ENCODE data around the gene CDH11. TPM values are rescaled to one million over a fixed set of nuclear protein-coding genes. Genes with fewer than 3 reads are reported as not detected.

CDH11 gene
- total RNA-seq, 2 donors from 2014 or later = not detected

DNA sequence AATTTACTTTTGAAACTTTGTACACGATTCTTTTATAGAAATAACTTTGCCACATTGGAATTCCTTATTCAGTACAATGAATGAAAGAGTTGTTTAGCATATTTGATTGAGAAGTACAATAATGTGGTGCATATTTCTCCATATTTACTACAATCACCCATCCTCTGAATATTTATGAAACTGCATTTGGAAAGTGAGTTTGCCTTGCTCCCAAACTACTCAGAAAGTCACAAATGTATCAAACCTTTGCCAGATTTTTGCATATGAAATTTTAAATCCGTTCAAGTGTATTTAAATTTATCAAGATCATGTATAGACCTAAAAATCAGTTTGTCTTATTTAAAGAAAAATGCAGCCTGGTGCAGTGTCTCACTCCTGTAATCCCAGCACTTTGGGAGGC lies 148.7 kb downstream of the CDH11 start:
- ATAC-seq (replicated peaks in 1 of 2) (no peak), DNase-seq (no peak)
- H3K4me1 Mint-ChIP-seq (ENCODE audit: low read depth) = no peaks in the 10 kb centered on the region
- no peaks in the 10 kb centered on the region for H3K27me3 Mint-ChIP-seq (ENCODE audit: low read depth)
- H3K27ac Mint-ChIP-seq = no peak overlapping the region
- H3K36me3 Mint-ChIP-seq (ENCODE audit: insufficient read depth in 2 of 2) = peaks cover 0 to 3% of the 10 kb centered on the region in 2 donors
- no peak overlapping the region for H3K4me3 Mint-ChIP-seq
- H3K9me3 Mint-ChIP-seq = peaks cover 8 to 13% of the 10 kb centered on the region in 2 donors

DNA sequence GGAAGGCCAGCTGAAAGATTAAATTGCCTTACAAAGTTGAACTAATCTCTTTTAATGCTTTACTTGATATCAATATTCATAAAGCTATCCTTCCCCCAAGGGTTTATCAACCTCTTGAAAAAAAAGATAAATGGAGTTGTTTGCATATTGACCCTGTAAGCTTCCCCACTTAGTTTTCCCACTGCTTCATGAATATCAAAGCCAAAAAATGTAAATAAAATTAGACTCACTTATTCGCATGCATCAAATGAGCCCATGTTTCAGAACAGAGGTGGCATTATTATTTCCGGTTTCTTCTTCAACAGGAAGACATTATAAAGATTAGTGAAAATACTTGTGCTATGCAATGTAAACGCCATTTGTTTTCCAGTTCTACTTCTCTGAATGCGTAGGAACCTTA lies 150.7 kb downstream of the CDH11 start:
- Mint-ChIP-seq H3K4me3 (no peak overlapping the region), H3K36me3 (ENCODE audit: insufficient read depth in 2 of 2) (peaks cover 0 to 3% of the 10 kb centered on the region in 2 donors), H3K27me3 (ENCODE audit: low read depth) (no peaks in the 10 kb centered on the region), H3K9me3 (peaks cover 7 to 11% of the 10 kb centered on the region in 2 donors), H3K27ac (no peak overlapping the region), H3K4me1 (ENCODE audit: low read depth) (no peaks in the 10 kb centered on the region)
- ATAC-seq (replicated peaks in 1 of 2) = no peak
- no peak for DNase-seq

DNA sequence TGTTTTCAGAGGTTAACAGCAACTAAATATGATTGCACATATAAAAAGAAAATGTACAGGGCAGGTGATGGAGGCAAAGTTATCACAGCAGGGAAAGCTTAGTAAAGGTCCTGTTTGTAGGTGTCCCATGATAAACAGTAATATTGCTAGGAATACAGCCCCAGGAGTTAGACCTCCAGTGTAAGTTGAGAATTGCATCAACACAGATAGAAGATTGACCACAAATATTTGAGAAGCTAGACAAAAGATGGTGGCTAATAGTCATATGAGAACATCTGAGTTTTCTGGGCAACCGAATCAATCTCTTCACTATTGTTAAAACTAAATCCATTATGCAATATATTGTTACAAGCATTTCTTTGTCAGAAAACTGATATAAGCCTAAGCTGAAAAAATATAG lies 152.6 kb downstream of the CDH11 start:
- peaks cover 1 to 3% of the 10 kb centered on the region in 2 donors for H3K9me3 Mint-ChIP-seq
- ATAC-seq (replicated peaks in 1 of 2) (no peak), DNase-seq (no peak)
- H3K27me3 Mint-ChIP-seq (ENCODE audit: low read depth) = no peaks in the 10 kb centered on the region
- H3K4me3 Mint-ChIP-seq = no peak overlapping the region
- no peaks in the 10 kb centered on the region for H3K36me3 Mint-ChIP-seq (ENCODE audit: insufficient read depth in 2 of 2)
- no peaks in the 10 kb centered on the region for H3K4me1 Mint-ChIP-seq (ENCODE audit: low read depth)
- no peak overlapping the region for H3K27ac Mint-ChIP-seq

DNA sequence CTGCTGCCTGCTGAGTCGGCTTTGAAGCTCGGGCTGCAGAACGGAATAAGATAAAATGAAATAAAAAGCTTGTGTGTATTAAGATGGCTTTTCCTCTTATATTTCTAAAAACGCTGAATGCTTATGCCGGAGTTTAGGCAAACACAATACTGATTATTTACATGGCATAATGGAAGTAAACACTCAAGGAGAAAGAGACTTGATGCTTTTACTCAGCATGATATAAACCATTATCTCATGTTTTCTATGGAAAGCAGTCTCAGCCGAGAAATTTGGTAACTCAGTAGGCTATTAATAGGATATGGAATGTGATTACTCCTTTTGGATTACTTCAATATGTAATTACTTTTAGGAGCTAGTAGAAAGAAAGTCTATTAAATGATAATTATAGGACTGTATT lies 153.3 kb downstream of the CDH11 start:
- Mint-ChIP-seq H3K36me3 (ENCODE audit: insufficient read depth in 2 of 2) (no peaks in the 10 kb centered on the region), H3K27me3 (ENCODE audit: low read depth) (no peaks in the 10 kb centered on the region), H3K4me1 (ENCODE audit: low read depth) (no peaks in the 10 kb centered on the region), H3K4me3 (no peak overlapping the region), H3K27ac (no peak overlapping the region), H3K9me3 (peaks cover 1 to 3% of the 10 kb centered on the region in 2 donors)
- ATAC-seq (replicated peaks in 1 of 2) (no peak), DNase-seq (no peak)

DNA sequence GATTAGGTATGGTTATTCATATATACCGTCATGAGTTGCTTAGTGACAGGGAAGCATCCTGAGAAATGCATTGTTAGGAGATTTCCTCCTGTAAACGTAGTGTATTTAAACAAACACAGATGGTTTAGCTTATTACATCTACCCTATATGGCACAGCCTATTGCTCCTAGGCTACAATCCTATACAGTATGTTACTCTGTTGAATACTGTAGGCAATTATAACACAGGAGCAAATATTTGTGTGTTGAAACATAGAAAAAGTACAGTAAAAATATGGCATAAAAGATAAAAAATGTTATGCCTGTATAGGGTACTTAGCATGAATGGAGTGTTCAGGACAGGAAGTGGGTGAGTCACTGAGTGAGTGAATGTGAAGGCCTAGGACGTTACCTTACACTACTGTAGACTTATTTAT lies 157.7 kb downstream of the CDH11 start:
- peaks cover 10 to 13% of the 10 kb centered on the region in 2 donors for H3K9me3 Mint-ChIP-seq
- no peak overlapping the region for H3K27ac Mint-ChIP-seq
- DNase-seq (no peak), ATAC-seq (replicated peaks in 1 of 2) (no peak)
- H3K27me3 Mint-ChIP-seq (ENCODE audit: low read depth) = no peaks in the 10 kb centered on the region
- H3K4me1 Mint-ChIP-seq (ENCODE audit: low read depth) = no peaks in the 10 kb centered on the region
- H3K4me3 Mint-ChIP-seq = no peak overlapping the region
- H3K36me3 Mint-ChIP-seq (ENCODE audit: insufficient read depth in 2 of 2) = no peaks in the 10 kb centered on the region

DNA sequence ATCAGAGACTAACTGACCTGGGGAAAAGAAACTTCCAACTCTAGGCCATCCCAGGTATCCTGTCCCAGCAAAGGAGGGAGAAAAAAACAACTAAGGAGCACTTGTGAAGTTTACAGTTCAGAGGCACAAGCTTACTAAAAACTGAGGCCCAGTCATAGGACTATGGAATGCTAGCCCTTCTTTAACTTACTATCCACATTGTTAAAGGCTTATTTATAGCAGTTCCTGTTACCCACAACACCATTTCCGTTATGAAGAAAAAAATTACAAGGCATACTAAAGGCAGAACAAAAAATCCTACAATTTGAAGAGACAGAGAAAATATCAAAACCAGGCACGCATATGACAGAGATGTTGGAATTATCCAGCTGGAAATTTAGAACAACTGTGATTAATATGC lies 159.1 kb downstream of the CDH11 start:
- Mint-ChIP-seq H3K4me1 (ENCODE audit: low read depth) (no peaks in the 10 kb centered on the region), H3K36me3 (ENCODE audit: insufficient read depth in 2 of 2) (no peaks in the 10 kb centered on the region), H3K9me3 (peaks cover 12 to 15% of the 10 kb centered on the region in 2 donors), H3K27me3 (ENCODE audit: low read depth) (no peaks in the 10 kb centered on the region), H3K4me3 (no peak overlapping the region), H3K27ac (no peak overlapping the region)
- DNase-seq (no peak), ATAC-seq (replicated peaks in 1 of 2) (no peak)

DNA sequence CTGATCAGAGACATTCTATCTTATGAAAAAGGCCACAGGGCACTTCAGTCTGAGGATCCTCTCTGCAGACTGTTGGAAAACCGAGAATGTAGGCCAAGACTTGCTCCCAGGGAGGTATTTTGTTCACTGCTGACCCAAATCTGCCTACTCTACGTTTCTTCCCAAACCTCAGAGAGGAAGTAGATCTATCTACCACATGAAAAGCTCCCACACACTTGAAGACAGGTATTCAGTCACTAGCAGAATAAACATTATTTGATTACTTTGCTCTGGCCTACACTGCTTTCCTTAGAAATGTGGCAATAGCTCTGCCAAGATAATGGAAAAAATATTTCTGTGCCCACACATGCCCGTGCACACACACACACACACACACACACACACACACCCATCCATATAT lies 164.6 kb downstream of the CDH11 start:
- Mint-ChIP-seq H3K4me1 (ENCODE audit: low read depth) (no peaks in the 10 kb centered on the region), H3K27ac (no peak overlapping the region), H3K36me3 (ENCODE audit: insufficient read depth in 2 of 2) (no peaks in the 10 kb centered on the region), H3K9me3 (peaks cover 9 to 10% of the 10 kb centered on the region in 2 donors), H3K27me3 (ENCODE audit: low read depth) (no peaks in the 10 kb centered on the region), H3K4me3 (no peak overlapping the region)
- ATAC-seq (replicated peaks in 1 of 2) (no peak), DNase-seq (no peak)

DNA sequence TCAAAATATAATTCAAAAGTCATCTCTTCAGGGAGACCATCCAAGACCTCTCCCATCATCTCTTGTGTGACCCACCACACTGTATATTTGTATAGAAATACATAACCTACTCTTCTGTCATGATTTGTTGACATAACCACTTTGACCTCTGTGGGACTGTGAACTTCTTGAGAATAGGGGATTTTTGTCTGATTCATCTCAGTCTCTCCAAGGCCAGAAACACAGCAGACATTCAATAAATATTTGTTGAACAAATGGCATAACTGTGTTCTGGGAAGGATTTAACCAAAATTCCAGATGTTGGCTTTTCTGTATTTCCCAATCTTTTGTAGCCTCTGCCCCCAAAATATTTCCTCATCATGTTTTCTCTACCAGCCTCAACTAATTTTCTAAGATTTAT lies 169.7 kb downstream of the CDH11 start:
- no peak overlapping the region for H3K27ac Mint-ChIP-seq
- H3K4me1 Mint-ChIP-seq (ENCODE audit: low read depth) = no peaks in the 10 kb centered on the region
- H3K36me3 Mint-ChIP-seq (ENCODE audit: insufficient read depth in 2 of 2) = peaks cover 0 to 4% of the 10 kb centered on the region in 2 donors
- no peaks in the 10 kb centered on the region for H3K27me3 Mint-ChIP-seq (ENCODE audit: low read depth)
- H3K9me3 Mint-ChIP-seq = peaks cover 8 to 11% of the 10 kb centered on the region in 2 donors
- DNase-seq = no peak
- ATAC-seq (replicated peaks in 1 of 2) = no peak
- H3K4me3 Mint-ChIP-seq = no peak overlapping the region

DNA sequence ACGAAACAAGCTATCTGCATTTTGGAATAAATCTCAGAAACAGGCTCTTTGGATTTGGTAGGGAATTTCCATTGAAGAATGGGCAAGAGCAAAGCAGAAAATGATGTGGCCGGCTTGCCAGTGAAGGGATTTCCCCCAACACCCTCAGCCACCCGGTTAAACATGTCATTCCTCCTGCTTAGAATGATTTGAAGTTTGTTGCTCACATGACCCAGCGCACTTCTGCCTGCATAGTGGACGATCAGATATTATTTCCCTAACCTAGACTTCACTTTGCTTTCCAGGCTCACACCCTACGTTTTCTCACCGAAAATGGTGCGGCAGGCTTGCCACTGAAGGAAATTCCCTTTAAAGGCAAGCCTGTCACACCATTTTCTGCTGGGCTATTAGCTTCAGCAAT lies 170.7 kb downstream of the CDH11 start:
- Mint-ChIP-seq H3K9me3 (peaks cover 8 to 11% of the 10 kb centered on the region in 2 donors), H3K27me3 (ENCODE audit: low read depth) (no peaks in the 10 kb centered on the region), H3K27ac (no peak overlapping the region), H3K4me3 (no peak overlapping the region), H3K36me3 (ENCODE audit: insufficient read depth in 2 of 2) (peaks cover 0 to 4% of the 10 kb centered on the region in 2 donors), H3K4me1 (ENCODE audit: low read depth) (no peaks in the 10 kb centered on the region)
- ATAC-seq (replicated peaks in 1 of 2) (no peak), DNase-seq (no peak)

DNA sequence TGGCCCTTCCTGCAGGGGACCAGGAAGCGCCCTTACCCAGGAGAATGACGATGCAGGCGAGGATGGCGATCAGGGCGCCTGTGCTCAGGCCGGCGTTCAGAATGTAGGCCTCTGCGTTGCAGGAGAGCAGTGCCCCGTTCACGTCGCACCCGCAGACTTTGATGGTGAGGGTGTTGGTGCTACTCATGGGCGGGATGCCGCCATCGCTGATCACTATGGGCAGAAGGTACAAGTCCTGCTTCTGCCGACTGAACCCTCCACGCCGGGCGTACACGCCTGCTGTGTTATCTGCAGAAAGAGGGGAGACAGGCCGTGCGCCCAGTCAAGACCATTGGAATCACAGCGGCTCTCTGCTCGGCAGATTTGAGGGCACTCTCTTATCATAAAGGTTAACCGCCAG lies 171.1 kb downstream of the CDH11 start:
- ATAC-seq (replicated peaks in 1 of 2) (no peak), DNase-seq (no peak)
- H3K4me3 Mint-ChIP-seq = no peak overlapping the region
- peaks cover 0 to 4% of the 10 kb centered on the region in 2 donors for H3K36me3 Mint-ChIP-seq (ENCODE audit: insufficient read depth in 2 of 2)
- H3K9me3 Mint-ChIP-seq = peaks cover 8 to 13% of the 10 kb centered on the region in 2 donors
- H3K27me3 Mint-ChIP-seq (ENCODE audit: low read depth) = no peaks in the 10 kb centered on the region
- H3K27ac Mint-ChIP-seq = no peak overlapping the region
- no peaks in the 10 kb centered on the region for H3K4me1 Mint-ChIP-seq (ENCODE audit: low read depth)

DNA sequence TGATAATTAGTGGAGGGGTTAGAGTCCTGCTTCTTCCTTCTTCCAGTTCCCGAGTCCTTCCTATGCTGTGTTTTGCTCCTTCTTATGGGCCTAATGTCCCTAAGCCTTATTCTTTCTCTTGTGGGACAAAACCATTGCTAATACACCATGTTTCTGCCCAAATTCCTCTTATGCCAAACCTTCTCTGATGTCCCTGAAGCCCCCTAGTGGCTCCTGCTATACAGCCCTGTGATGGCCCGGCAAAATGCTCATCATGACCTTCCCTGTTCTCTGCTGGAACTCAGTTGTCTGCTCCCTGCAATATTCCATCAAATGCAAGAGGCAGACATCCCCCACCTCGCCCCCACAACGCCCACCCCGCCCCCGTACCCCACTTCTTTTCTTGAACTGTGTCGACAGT lies 171.6 kb downstream of the CDH11 start:
- Mint-ChIP-seq H3K36me3 (ENCODE audit: insufficient read depth in 2 of 2) (peaks cover 0 to 4% of the 10 kb centered on the region in 2 donors), H3K27me3 (ENCODE audit: low read depth) (no peaks in the 10 kb centered on the region), H3K27ac (no peak overlapping the region), H3K4me3 (no peak overlapping the region), H3K9me3 (peaks cover 8 to 13% of the 10 kb centered on the region in 2 donors), H3K4me1 (ENCODE audit: low read depth) (no peaks in the 10 kb centered on the region)
- no peak for DNase-seq
- ATAC-seq (replicated peaks in 1 of 2) = no peak

DNA sequence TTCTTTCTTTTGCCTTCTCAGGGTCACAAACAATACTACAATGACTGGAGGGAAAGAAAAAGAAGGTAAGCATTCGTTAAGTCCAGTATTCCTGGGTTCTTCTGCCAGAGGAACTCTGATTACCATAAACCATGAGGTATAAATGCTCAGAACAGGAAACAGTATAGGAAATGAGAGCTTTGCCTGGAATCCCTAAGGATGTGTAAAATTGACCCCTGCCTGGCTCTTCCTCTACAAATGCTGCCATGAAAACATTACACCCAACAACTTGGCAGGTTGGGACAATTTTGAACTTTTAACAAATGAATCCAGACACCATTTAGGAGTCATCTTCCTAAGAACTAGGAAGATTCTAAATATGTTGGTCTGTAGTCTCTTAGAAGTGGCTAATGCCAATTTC lies 173.8 kb downstream of the CDH11 start:
- H3K9me3 Mint-ChIP-seq = peaks cover 16 to 17% of the 10 kb centered on the region in 2 donors
- no peaks in the 10 kb centered on the region for H3K27me3 Mint-ChIP-seq (ENCODE audit: low read depth)
- ATAC-seq (replicated peaks in 1 of 2) = no peak
- H3K4me3 Mint-ChIP-seq = no peak overlapping the region
- H3K27ac Mint-ChIP-seq = no peak overlapping the region
- DNase-seq = no peak
- H3K4me1 Mint-ChIP-seq (ENCODE audit: low read depth) = no peaks in the 10 kb centered on the region
- H3K36me3 Mint-ChIP-seq (ENCODE audit: insufficient read depth in 2 of 2) = peaks cover 0 to 4% of the 10 kb centered on the region in 2 donors

DNA sequence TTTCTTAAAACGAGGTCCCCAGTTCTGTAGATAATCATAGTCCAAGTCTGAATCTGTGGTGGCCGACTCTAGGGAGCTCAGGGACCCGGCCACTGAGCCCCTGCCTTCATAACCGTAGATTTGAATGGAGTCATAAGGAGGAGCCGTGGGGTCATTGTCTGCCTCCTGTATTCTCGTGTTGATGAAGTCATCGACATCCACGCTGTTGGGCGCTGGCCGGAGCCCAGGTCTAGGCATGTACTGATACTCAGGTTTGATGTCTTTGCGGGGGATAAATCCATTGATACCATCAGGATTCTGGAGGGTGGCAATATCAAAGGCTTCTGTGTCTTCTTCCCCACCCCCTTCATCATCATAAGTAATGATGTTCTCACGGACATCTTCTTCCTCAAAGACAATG lies 174.2 kb downstream of the CDH11 start:
- Mint-ChIP-seq H3K4me3 (no peak overlapping the region), H3K27ac (no peak overlapping the region), H3K36me3 (ENCODE audit: insufficient read depth in 2 of 2) (peaks cover 0 to 4% of the 10 kb centered on the region in 2 donors), H3K9me3 (peaks cover 16 to 17% of the 10 kb centered on the region in 2 donors), H3K27me3 (ENCODE audit: low read depth) (no peaks in the 10 kb centered on the region), H3K4me1 (ENCODE audit: low read depth) (no peaks in the 10 kb centered on the region)
- no peak for DNase-seq
- ATAC-seq (replicated peaks in 1 of 2) = no peak

DNA sequence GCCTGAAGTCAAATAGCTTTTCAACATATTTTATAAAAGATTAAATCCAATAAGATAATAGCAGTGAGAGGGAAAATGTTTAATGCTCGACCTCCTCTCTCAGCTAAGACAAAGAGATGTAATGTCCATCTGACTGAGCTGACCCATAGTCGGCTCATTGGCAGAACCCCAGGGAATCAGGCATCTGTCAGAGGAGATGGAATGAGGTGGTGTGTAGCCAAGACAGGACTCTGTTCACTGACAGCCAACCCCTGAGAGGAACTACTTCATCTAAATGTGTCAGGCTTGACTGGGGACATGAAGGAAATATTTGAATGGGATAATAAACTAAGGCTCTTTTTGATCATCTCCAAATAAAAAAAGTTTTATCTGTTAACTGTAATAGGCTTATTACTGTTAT lies 188.0 kb downstream of the CDH11 start:
- DNase-seq (no peak), ATAC-seq (replicated peaks in 1 of 2) (no peak)
- no peak overlapping the region for H3K27ac Mint-ChIP-seq
- H3K4me3 Mint-ChIP-seq = no peak overlapping the region
- no peaks in the 10 kb centered on the region for H3K27me3 Mint-ChIP-seq (ENCODE audit: low read depth)
- no peaks in the 10 kb centered on the region for H3K4me1 Mint-ChIP-seq (ENCODE audit: low read depth)
- peaks cover 5 to 6% of the 10 kb centered on the region in 2 donors for H3K9me3 Mint-ChIP-seq
- H3K36me3 Mint-ChIP-seq (ENCODE audit: insufficient read depth in 2 of 2) = no peaks in the 10 kb centered on the region
